HG03097 (cell line): Measurements from ENCODE around the gene RAMP3.
"Not testable (repeated sequence)": the region's sequence is repeated elsewhere in the genome, so short reads cannot be mapped to it uniquely, and the experiment has no call there.

Source experiments
- ATAC-seq: cut with Tn5 transposase; IDR thresholded peaks from one replicate; pipeline ENCODE4 v1.9.1; 2021; ENCODE audit not compliant: unreplicated experiment, low FRiP score

Gene RAMP3, protein sequence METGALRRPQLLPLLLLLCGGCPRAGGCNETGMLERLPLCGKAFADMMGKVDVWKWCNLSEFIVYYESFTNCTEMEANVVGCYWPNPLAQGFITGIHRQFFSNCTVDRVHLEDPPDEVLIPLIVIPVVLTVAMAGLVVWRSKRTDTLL

DNA sequence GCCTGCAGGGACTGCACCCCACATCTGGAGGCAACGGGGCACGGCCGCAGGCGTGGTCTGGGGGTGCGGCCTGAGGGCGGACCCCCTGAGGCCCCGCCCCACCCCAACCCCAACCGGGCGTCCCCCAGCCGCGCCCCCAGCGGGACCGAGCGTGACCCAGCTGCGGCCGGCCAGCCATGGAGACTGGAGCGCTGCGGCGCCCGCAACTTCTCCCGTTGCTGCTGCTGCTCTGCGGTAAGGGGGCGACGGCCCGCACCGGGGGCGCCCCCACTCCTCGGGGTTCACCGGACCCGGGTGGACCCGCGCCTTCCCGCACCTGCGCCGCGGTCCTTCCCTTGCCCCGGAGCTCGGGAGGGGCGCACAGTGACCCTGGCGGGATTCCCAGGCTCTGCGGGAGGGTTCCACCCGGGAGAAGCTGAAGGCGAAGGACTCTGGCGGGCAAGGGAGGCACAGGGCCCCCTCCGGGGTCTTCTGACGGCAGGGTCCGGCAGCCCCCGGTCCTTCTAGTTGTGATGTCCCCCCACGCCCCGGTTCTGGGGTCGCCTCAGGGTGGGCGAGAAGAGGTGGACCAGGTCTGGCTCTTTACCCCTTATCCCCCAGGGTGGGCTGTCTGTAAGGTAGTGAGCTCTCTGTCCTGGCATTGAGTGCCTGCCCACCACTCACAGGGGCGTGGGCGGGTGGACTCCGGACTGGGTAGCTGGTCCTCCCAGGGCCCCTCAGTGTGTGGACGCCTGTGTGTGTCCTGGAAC is at the start of gene RAMP3:
Gene RAMP3, plus strand, starts transcription at position 139 of the 749 bp plus-strand sequence. Its CDS starts 38 bp downstream, at position 177.
- no peak for ATAC-seq

DNA sequence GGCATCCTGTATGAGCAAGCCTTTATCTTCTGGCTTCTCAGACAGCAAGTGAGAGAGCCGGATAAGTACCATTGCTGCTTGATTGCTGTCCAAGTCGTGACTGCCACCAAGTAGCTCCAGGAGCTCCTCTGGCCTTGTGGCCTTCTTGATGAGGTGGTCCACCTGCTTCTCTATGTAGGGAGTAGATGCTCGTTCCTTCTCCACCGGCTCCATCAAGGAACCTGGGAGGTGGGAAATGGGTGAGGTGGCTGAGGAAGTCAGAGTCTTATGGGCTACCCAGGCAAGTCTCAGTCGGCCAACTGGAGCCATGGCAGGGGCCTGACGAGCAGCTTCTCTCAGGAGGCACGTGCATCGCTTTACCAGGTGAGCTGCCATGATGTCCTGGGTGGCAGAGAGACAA is 48.7 kb upstream of the RAMP3 start:
- no peak for ATAC-seq

DNA sequence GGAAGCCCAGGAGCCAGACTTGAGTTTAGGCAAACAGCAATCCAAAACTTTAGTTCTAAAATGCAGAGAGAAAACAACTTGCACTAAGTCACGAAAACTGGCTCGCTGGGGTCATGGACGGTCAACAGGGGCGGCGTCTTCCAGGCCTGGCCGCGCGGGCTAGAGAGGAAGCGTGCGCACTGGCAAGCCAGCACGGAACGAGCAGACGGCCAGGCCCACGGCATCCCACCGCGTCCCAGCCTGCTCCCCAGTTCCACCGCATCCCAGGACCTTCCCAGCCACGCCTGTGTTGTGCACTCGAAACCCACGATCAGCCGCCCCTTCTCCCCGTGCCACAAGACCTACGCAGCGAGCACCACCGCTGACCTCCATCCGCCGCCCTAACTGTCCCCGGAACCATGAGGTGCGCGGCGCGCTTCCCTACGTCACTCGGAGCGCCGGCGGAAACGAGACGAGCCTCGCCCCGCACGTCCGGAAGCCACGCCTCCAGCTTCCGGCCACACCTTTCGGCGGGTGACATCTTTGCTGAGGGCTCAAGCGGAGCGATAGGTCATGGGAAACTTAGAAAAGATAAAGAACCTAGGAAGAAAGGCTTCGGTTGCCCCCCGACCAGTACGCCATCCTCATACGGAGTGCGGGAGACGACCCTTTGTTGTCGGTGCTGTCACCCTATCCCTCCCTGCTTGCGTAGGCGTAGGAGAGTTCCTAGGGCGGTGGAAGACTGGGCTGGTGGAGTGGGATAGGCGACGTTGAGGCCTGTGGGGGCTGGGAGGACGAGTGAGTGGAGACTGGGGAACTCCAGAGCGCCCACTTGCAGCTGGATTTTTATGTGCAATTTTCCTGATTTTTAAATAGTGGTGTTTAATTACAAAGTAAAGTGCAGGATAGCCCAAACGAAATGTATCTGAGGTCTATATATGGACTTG is 46.0 kb upstream of the RAMP3 start, which contains the start of gene TBRG4:
Gene TBRG4, minus strand, starts transcription at position 400 of the 926 bp plus-strand sequence. CDS start 2,460 bp downstream, outside the sequence.
- peak; percentile 91 for ATAC-seq

DNA sequence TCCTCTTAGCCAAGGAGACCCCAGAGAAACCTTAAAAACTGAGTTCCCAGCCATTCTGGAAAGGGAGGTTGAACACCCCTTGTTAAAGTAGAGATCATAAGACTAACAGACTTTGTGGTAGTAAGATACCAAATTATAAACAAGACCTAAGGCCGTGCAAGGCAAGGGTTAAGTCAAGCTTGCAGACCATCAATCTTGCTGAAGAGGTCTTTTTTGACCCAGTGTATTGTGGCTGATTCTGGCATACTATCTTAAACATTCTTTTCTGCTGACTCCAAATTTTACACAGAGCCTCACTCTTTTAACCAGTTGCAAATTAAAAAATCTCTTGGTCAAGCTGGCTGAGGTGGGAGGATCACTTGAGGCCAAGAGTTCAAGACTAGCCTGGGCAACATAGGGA is 44.9 kb upstream of the RAMP3 start:
- ATAC-seq, result no peak

DNA sequence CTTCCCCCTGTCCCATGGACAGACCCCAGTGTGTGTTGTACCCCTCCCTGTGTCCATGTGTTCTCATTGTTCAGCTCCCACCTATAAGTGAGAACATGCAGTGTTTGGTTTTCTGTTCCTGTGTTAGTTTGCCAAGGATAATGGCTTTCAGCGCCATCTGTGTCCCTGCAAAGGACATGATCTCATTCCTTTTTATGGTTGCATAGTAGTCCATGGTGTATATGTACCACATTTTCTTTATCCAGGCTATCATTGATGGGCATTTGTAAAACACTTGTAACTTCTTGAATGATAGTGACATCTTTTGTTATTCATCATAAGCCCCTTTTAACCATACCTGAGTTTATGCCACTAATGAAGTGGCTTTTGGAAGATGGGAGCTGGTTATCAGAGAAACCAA is 43.3 kb upstream of the RAMP3 start:
- not testable (repeated sequence) for ATAC-seq

DNA sequence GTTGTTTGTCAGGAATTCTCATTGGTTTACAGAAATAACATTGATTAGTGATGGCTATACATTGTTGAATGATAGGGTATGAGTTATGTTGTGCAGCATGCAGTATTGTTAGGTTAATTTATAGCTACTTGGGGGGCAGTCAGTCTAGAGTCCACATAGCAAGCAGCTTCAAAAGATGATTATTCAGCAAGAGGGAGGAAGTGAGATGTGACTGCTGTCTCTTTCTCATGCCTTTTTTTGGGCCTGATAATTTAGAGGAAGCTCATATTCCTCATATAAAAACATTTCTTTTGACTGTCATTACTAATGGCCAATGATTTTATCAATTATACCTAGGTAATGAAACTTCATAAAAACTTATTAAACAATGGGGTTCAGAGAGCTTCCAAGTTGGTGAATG is 42.7 kb upstream of the RAMP3 start:
- no peak for ATAC-seq

DNA sequence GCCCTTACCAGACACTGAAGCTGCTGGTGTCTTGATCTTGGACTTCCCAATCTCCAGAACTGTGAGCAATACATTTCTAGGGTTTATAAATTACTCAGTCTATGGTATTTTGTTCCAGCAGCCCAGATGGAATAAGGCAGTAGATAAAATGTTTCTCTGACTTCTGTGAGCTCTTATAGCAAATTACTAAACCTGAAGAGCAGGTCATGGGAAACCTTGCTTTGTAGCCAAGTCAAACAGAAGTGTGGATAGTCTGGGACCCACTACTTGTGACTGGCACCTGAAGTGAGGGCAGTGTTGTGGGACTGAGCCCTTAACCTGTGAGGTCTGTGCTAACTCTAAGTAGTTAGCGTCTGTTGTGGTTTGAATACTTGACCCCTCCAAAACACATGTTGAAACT is 41.5 kb upstream of the RAMP3 start:
- no peak for ATAC-seq

DNA sequence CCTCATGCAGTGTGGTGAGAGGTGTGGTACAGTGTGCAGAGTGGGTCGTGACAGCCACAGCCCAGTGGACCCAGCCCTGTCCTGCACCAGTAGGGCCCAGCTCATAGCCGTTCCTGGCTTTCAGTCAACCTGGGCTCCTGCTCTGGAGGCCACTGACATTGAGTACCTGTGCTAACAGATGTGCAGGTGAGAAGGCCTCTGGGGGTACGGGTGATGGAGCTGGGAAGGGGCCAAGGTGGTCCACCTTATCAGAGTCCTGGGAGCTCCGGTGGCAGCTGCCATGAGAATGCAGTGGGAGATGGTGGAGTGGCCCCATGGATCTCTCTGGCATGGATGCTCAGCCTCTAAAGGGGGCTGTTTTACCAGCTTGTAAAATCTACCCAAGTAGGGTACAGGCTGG is 40.0 kb upstream of the RAMP3 start:
- ATAC-seq, result no peak

DNA sequence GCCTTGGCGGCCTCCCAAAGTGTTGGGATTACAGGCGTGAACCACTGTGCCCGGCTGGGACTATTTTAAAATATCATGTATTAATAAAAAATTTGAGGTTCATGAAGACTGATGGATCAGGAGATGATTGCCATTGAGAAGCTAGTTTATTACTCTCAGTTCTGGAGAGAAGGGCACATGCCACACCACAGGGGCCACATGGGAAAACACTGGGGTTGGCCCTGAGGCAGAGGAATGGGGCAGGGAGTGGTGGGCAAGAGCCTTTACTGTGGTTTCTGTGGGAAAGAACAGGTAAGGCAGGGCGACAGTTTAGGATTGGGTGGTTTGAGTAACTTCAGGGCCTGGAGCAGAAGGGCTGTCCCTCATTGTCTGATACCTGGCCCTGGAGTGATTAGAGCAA is 39.3 kb upstream of the RAMP3 start:
- ATAC-seq, result no peak

DNA sequence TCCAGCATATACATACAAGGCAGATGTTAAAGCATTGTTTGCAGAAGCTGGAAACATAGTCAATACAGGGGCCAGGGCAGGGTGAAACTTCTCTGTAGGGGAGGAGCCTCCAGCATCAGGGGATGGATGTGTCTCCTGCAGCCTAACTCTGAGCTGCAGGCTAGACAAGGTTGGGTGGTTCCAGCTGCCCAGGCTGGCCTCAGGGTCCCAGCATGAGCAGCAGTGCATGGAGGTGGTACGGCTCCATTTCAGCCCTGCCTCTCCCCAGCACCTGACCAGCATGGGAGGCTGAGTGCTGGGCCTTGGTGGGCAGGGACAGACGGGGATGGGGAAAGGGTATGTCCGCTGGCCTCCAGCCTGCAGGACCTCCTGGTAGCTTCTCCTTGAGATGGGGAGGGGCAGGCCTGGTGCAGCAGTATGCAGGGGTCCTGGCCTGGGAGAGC is 38.7 kb upstream of the RAMP3 start:
- ATAC-seq, result no peak

DNA sequence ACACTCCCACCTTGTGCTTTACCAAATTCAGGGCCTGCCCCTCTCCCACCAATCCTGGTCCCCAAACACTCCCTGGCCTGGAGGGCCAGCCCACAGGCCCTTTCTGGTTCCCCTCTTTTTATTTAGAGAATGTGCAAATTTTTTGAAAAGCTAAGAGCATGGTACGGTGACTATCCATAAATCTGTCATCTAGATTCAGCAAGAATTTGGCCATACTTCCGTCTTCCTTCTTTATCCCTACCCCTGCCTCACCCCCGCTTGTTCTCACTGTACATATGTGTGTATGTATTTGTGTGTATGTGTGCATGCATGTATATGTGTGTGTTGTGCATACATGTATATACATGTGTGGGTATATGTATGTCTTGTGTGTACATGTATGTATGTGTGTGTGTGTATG is 38.0 kb upstream of the RAMP3 start:
- ATAC-seq, result no peak

DNA sequence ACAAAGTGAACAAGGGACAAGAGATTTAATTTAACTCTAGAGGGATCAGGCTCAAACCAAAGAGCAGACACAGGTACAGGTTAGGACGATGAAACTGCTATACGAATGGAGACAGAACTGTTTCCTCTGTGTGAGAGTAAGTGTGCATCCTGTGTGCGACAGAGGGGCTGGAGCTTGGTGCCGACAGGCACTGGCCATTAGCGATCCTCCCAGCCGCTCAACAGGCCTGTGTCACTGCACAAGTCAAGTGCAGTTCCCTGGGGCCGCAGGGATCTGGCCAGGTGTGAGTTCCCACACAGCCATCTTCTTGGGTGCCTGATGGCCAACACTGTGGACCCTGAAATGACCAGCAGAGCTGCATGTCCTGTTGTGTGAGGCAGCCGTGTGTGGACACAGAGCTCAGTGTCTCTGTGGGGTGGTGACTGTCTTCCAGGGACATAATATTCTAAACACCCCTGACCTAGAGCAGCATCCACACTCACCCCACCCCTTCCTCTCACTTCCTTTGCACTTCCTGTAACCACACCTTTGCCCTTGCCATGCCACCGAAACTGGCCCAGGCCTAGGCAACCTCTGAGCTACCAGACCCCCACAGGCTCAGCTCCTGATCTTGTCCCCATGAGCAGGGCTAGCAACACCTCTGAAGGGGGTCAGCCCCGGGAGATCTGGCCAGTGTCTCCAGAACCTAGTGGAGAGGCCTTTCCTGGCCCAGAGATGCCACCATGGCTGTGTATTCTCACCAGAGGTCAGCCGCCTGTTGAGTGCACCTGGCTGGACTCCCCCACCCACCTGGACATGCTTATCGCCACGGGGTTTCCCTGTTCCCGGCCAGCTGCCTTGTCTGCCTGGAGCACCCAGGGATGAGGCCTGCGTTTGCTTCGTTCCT is 34.4 kb upstream of the RAMP3 start:
- no peak for ATAC-seq

DNA sequence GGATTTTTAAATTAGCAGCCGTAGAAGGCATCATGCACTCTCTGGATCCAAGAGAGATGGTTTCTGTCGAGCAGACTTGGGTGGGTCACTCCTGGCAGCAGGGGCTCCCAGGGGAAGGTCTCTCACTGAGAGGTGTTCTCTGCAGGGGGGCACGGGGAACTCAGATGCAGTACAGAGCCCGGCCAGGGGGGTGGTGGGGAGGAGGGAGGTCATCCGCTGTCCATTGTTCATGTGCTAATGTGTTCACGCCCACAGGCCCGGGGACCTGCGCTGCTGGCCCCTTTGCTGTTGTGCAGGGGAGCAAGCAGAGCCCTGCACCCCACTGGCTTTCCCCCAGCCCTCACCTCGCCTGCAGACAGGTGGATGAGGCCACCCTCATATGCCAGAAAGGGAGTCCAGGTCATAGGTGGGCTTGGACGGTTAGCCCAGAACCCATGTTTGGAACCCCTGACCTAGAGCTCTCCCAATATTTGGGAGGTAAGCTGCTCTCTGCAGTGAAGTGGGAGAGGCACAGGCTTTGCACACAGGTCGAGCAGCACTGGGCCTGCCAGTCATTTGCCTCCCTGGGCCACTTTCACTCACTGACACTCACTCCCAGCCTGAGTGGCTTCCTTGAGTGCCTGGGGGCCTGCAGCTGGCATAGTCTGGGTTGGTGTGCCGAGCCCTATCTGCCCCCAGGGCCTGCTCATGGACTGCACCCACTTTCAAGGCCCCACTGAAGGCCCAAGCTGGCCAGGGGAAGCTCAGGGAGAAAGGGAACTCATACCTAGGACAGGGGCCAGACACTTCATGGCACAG is 33.5 kb upstream of the RAMP3 start:
- ATAC-seq, result no peak

DNA sequence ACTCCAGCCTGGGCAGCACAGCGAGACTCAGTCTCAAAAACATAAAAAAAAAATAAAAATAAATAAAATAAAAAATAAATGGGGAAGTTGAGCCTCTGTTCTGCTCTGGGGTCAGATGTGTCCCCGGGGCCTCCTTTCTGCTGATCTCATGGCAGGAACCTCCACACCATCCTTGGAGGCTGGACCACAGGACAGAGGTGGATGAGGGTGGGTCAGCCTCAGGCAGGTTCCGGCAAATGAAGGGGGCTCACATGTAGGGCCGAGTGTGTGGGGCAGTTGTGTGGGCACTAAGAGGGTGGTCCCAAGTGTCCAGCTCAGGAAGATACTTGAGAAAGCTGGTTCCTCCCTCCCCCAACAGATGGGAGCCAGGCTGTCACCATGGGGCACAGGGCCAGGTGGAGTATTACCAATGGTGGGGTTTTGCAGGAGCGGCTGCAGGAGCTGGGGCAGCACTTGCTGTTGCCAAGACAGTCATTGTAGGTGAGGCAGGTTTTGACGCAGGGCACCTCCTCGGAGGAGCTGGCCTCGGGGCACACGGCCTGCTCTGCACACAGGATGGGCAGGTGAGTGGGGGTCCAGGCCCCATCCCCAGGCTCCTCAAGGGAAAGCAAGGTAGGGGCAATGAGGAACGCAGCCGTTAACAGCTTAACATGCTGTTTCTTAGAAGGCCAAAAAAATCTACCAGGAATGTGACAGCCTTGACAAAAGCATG is 32.2 kb upstream of the RAMP3 start:
- no peak for ATAC-seq

DNA sequence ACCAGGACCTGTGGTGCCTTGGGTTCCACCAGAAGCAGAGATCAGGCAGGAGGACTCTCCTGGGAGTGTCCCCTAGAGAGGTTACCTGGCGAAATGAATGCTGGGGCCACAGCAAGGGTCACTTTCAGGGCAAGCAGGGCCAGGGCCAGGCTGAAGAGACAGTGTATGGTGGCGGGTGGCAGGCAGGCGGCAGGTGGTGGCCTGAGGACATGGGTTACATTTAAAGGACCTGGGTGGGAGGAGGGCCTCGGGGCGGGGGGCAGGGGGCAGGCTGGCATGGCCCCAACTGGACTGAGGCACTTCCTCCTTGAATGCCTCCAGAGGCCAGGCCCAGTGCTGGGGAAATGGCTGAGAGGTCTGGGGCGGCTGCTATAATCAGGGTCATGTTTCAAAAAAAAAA is 31.4 kb upstream of the RAMP3 start:
- no peak for ATAC-seq

DNA sequence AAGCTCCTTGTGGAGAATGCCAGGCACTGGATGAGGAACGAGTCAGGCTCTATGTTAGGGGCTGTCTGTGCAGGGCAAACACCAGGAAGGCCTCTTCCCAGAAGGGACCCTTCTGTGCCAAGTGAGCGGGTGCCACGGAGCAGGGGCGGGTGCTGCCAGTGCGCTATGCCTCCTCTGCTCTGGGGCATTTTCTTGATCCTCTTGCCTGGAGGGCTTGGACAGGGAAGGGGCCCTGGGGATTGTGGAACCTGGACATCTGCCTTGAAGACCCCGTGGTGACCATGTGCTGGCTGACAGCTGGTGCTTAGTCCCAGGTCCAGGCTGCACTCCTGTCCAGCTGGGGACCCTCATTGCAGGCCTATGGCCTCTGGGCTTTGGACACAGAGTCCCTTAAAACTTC is 30.7 kb upstream of the RAMP3 start:
- ATAC-seq, result no peak

DNA sequence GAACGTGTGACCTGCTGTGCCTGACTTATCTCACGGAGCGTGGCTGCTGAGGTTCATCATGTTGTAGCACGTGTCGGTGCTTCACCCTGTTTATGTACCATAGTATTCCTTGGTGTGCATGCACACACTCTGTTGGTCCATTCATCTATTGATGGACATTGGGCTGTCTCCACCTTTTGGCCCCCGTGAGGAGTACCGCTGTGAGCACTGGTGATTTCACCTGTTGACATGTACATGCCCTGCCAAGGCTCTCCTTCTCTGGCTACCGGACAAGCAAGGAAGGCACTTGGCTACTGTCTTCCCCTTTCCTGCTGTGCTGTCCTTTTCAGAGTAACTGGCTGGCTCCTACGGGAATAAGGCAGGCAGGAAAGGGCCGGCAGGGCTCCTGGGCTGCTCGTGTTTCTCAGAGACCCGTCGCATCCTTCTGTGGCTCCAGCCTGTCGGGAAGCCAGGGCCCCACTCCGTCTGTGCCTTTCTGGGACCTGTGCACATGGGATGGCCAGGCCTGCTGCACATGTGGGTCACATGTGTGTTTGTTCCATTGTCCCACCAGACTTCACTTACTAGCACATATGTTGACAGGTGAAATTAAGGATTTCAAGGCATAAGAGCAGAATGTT is 28.3 kb upstream of the RAMP3 start:
- no peak for ATAC-seq

DNA sequence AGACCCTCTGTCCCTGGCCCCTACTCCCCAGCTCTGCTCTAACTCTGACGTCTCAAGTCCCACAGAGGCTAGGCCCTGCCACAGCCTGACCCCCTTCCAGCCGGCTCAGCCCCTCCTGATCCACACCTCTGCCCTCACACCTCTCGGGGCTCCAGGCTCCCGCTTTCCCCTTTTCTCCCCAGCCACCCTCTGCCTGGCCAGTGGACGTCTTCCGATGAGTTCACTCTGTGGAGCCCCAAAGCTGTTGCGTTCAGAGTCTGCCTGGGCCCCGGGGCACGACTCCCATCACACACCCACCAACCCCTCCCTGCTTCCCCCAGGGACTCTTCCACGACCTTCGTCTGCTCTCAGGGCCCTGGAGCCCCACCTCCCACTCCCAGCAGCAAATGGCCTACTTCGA is 27.7 kb upstream of the RAMP3 start:
- ATAC-seq, result no peak
